ENCODE measurements around the gene ZNF697.
"Not testable (repeated sequence)": the region's sequence is repeated elsewhere in the genome, so short reads cannot be mapped to it uniquely, and the experiment has no call there.

The ZNF697 gene

GRCh38 chr1:119590393-119590792 lies 57.7 kb downstream of the ZNF697 start:
- no peak for DNase-seq (ENCODE audit: low read depth)
- H3K4me3 ChIP-seq (ENCODE audit: low read depth, low read length), result no peak overlapping the region
- TF ChIP-seq CTCF (IDR thresholded peaks at IDR 0.05; ENCODE audit: insufficient read depth, low read depth, low read length, missing control alignments), result no peak

GRCh38 chr1:119588621-119589020 lies 59.4 kb downstream of the ZNF697 start:
- TF ChIP-seq CTCF (IDR thresholded peaks at IDR 0.05; ENCODE audit: insufficient read depth, low read depth, low read length, missing control alignments), result no peak
- H3K4me3 ChIP-seq (ENCODE audit: low read depth, low read length), result no peak overlapping the region
- no peak for DNase-seq (ENCODE audit: low read depth)

GRCh38 chr1:119587341-119587740 lies 60.7 kb downstream of the ZNF697 start:
- no peak overlapping the region for H3K4me3 ChIP-seq (ENCODE audit: low read depth, low read length)
- DNase-seq (ENCODE audit: low read depth), result no peak
- TF ChIP-seq CTCF (IDR thresholded peaks at IDR 0.05; ENCODE audit: insufficient read depth, low read depth, low read length, missing control alignments), result no peak

- not testable (repeated sequence) for H3K4me3 ChIP-seq (ENCODE audit: low read depth, low read length); DNase-seq (ENCODE audit: low read depth)
Observed at GRCh38 chr1:119585801-119586200, 62.3 kb downstream of the ZNF697 start.

GRCh38 chr1:119582801-119583200 lies 65.3 kb downstream of the ZNF697 start:
- DNase-seq (ENCODE audit: low read depth), result peak; percentile 45
- no peak overlapping the region for H3K4me3 ChIP-seq (ENCODE audit: low read depth, low read length)
- peak; percentile 42 for TF ChIP-seq CTCF (IDR thresholded peaks at IDR 0.05; ENCODE audit: insufficient read depth, low read depth, low read length, missing control alignments)

- not testable (repeated sequence) for DNase-seq (ENCODE audit: low read depth); H3K4me3 ChIP-seq (ENCODE audit: low read depth, low read length)
Observed at GRCh38 chr1:119581076-119581475, 67.0 kb downstream of the ZNF697 start.

- no peak for DNase-seq (ENCODE audit: low read depth)
- TF ChIP-seq CTCF (IDR thresholded peaks at IDR 0.05; ENCODE audit: insufficient read depth, low read depth, low read length, missing control alignments), result no peak
- no peak overlapping the region for H3K4me3 ChIP-seq (ENCODE audit: low read depth, low read length)
Observed at GRCh38 chr1:119573886-119574285, 74.2 kb downstream of the ZNF697 start.

GRCh38 chr1:119569930-119570622 lies 78.0 kb downstream of the ZNF697 start:
- not testable (repeated sequence) for DNase-seq (ENCODE audit: low read depth); H3K4me3 ChIP-seq (ENCODE audit: low read depth, low read length)
- peak; percentile 1 for TF ChIP-seq CTCF (IDR thresholded peaks at IDR 0.05; ENCODE audit: insufficient read depth, low read depth, low read length, missing control alignments)

Measured in GM12865 (cell line).